ENCODE results near the gene SMAD1.

Gene SMAD1

DNA sequence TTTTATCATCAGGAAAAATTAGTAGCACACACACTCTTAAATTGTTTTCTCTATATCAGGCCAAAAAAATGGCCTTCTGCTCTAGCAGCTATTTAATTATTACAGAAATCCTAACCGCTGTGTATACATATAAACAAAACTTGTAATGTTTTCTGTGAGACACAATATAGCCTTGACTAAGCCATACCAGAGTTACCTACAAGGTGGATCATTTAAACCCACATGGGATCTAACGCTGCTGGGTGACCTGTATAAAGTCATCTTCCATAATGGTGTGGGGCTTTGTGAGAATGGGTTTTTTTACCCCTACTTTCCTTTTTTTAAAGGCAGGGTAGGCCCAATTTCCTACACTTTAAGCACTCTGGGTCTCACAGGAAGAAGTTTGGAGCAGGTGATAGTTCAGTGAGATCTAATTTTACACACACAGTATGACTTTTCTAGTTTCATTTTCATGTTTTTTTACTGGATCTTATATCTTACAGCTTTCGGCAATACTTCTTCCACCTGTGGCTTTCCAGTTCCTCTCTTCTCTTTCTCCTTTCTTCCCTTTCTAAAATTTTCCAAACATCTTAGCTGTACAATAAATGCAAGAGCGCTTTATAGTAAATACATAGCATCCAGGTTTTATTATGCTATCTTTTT lies 70.6 kb downstream of the SMAD1 start:
- H3K4me3 ChIP-seq (ENCODE audit: low read length), result no peak overlapping the region
- DNase-seq (ENCODE audit: low read depth), result no peak
- no peak for TF ChIP-seq CTCF (conservative IDR thresholded peaks at IDR 0.05; ENCODE audit: low read length)

DNA sequence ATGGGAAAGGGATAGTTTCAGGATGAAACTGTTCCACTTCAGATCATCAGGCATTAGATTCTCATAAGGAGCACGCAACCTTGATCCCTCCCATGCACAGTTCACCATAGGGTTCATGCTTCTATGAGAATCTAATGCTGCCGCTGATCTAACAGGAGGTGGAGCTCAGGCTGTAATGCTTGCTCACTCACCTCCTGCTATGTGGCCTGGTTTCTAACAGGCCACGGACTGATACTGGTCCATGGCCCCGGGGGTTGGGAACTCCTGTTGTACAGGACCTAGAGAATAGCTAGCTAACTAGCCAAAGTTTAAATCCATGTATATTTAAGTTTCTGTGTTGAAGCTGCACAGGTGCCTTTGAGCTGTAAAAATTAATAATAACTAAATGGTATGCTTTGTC lies 71.7 kb downstream of the SMAD1 start:
- no peak overlapping the region for H3K4me3 ChIP-seq (ENCODE audit: low read length)
- no peak for TF ChIP-seq CTCF (conservative IDR thresholded peaks at IDR 0.05; ENCODE audit: low read length)
- no peak for DNase-seq (ENCODE audit: low read depth)

GRCh38 chr4:145554691-145555090 lies 73.0 kb downstream of the SMAD1 start:
- H3K4me3 ChIP-seq (ENCODE audit: low read length), result no peak overlapping the region
- DNase-seq (ENCODE audit: low read depth), result no peak
- TF ChIP-seq CTCF (conservative IDR thresholded peaks at IDR 0.05; ENCODE audit: low read length), result no peak

DNA sequence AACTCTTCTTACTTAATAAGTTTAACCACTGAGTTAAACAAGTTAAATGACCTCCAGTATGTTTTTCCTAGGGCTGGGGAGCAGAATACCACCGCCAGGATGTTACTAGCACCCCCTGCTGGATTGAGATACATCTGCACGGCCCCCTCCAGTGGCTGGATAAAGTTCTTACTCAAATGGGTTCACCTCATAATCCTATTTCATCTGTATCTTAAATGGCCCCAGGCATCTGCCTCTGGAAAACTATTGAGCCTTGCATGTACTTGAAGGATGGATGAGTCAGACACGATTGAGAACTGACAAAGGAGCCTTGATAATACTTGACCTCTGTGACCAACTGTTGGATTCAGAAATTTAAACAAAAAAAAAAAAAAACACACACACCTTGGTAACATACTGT lies 76.1 kb downstream of the SMAD1 start:
- peak; percentile 100 for TF ChIP-seq CTCF (conservative IDR thresholded peaks at IDR 0.05; ENCODE audit: low read length)
- no peak overlapping the region for H3K4me3 ChIP-seq (ENCODE audit: low read length)
- peak; percentile 73 for DNase-seq (ENCODE audit: low read depth)

GRCh38 chr4:145563293-145563985 lies 81.8 kb downstream of the SMAD1 start:
- H3K4me3 ChIP-seq (ENCODE audit: low read length), result no peak overlapping the region
- TF ChIP-seq CTCF (conservative IDR thresholded peaks at IDR 0.05; ENCODE audit: low read length), result no peak
- DNase-seq (ENCODE audit: low read depth), result no peak

DNA sequence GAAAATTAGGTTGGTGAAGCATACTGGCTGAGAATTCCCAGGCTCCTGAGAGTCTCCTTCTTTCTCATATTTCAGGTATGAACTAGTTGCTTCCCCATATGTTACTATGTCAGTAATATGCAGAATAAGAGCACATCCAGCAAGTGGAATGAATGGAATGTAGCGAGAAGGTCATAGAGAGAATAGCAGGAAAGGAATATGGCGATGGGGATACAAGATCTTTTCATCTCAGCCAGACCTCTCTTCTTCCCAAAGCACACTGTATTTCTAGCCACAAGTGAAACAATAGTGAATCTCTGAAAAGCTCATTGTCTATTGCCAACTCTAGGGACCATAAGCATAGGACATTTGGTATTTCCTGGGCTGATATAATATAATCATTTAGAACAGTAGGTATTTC lies 82.9 kb downstream of the SMAD1 start:
- H3K4me3 ChIP-seq (ENCODE audit: low read length), result no peak overlapping the region
- TF ChIP-seq CTCF (conservative IDR thresholded peaks at IDR 0.05; ENCODE audit: low read length), result no peak
- no peak for DNase-seq (ENCODE audit: low read depth)

GRCh38 chr4:145565328-145565727 lies 83.7 kb downstream of the SMAD1 start:
- no peak overlapping the region for H3K4me3 ChIP-seq (ENCODE audit: low read length)
- no peak for TF ChIP-seq CTCF (conservative IDR thresholded peaks at IDR 0.05; ENCODE audit: low read length)
- peak; percentile 82 for DNase-seq (ENCODE audit: low read depth)

All from AG10803 (cell line).